Cardiac muscle cell (in vitro differentiated cells and primary cell): Measurements from ENCODE around the gene ARL6IP5. TPM values are rescaled to one million over a fixed set of nuclear protein-coding genes. Genes with fewer than 3 reads are reported as not detected.

ENCODE experiments used
- DNase-seq, 2 donors: peaks; one replicate each; pipeline versions ENCODE4 v3.0.0 to v3.0.0-alpha.2; 2010 to 2017; ENCODE audit warnings: low read depth in 1 of 2, low spot score in 1 of 2
- H3K27ac ChIP-seq: fragments of 200-600 bp; sonication (generic); 2 replicates; pipeline ENCODE4 v1.5.1; 2016
- H3K27me3 ChIP-seq: fragments of 200-600 bp; sonication (generic); 2 replicates; pipeline ENCODE4 v1.6.0; 2016; ENCODE audit warnings: control low read depth
- H3K36me3 ChIP-seq: fragments of 200-600 bp; sonication (generic); 2 replicates; pipeline ENCODE4 v1.5.1; 2016; ENCODE audit warnings: control low read depth
- H3K4me1 ChIP-seq: fragments of 200-600 bp; sonication (generic); 2 replicates; pipeline ENCODE4 v1.8.1; 2017; ENCODE audit warnings: low read depth, mild to moderate bottlenecking, mixed run types
- H3K4me3 ChIP-seq: fragments of 200-600 bp; sonication (generic); 2 replicates; pipeline ENCODE4 v1.5.1; 2016; ENCODE audit warnings: mild to moderate bottlenecking
- H3K9me3 ChIP-seq: fragments of 200-600 bp; sonication (generic); 2 replicates; pipeline ENCODE4 v1.5.1; 2017; ENCODE audit warnings: low read depth, mild to moderate bottlenecking, control low read depth
- CTCF ChIP-seq: IDR thresholded peaks from 2 replicates; pipeline ENCODE4 v1.5.1; 2012; ENCODE audit warnings: low read depth, mild to moderate bottlenecking, low read length
- polyA plus RNA-seq: library from polyadenylated mRNA; unstranded; fragments of >200 nt; fragmentation: Nextera tagmentation; extraction: Ambion mirVana; gene quantifications from 2 replicates; pipeline ENCODE4 v1.2.1, GENCODE V29; 2016
- total RNA-seq: library from RNA; depleted of rRNA; stranded (reverse); fragments of >200 nt; gene quantifications from 2 replicates; pipeline ENCODE4 v1.2.3, GENCODE V29; 2016

ARL6IP5 gene
- total and polyA plus RNA-seq, 2 experiments from 2014 or later: 83.2 to 235 TPM

DNA sequence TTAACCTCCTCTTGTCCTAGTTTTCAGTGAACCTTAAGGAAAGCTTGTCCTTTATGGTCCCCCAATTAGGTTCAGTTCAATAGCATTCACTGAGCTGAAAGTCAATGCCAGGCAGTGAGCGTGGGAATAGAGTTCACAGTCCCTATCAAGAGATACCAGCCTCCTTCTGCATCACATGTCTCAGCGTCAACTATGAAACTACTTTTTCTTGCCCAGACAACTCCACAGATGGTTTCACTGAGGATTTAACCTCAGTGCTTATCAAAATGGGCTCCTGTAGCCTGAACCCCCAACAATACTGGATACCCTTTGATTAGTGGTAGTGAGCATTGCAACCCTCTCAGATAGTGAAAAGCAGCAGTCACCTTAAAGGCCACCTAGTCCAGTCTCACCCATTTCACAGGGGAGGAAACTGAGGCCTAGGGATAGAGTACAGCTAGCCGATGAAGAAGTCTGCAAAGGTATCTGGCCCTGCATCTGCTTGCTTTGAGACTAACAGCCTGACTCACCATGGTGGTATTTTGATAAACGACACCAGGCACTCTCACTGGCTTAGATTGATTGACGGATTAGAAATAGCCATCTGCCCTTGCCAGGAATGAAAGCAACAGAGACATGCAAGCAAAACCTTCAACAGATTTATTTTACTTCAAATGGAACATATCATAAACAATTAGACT, 3.0 kb upstream of the ARL6IP5 start:
- Histone ChIP-seq H3K4me1 (peaks cover 42% of the 10 kb centered on the region), H3K4me3 (no peak overlapping the region), H3K27me3 (no peaks in the 10 kb centered on the region), H3K9me3 (no peaks in the 10 kb centered on the region), H3K36me3 (no peaks in the 10 kb centered on the region), H3K27ac (peak overlapping the region; percentile 62)
- no peak for DNase-seq
- TF ChIP-seq CTCF: no peak

DNA sequence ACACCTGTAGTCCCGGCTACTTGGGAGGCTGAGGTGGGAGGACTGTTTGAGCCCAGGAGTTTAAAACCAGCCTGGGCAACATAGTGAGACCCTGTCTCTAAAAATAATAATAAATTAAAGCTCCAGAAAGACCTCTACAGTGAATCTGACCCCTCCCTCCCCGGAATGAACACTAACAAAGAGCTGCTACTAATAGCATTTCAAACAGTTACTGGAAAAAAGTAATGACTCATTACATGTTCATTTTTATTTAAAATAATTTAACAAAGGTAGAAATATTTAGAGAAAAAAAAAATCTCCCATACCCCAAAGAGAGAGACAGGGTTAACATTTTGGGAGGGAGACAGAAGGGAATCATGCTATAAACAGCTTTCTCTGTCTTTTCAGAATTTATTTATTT, 2.4 kb upstream of the ARL6IP5 start:
- no peak for DNase-seq
- peaks cover 49% of the 10 kb centered on the region for H3K4me1 ChIP-seq
- no peaks in the 10 kb centered on the region for H3K9me3 ChIP-seq
- peak overlapping the region; percentile 62 for H3K27ac ChIP-seq
- H3K4me3 ChIP-seq: no peak overlapping the region
- no peaks in the 10 kb centered on the region for H3K27me3 ChIP-seq
- no peaks in the 10 kb centered on the region for H3K36me3 ChIP-seq
- no peak for TF ChIP-seq CTCF

DNA sequence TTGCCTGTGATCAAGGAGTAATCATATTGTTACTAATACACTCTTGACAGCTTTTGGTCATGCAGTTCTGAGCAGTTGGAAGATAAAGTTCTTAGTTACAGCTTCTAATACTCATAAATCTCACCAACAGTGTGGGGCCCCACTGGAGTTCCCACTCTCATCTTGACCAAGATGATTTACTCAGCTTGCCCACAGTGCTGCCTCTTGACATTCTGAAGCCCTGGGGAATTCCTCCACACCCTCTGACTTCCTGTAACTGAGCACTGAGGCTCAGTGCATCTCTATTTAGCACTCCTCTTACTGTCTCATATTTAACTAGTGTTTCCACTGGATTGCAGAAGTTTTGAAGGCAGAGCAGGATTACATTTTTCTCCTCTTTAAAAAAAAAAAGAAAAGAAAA, 1.9 kb upstream of the ARL6IP5 start:
- H3K9me3 ChIP-seq: no peaks in the 10 kb centered on the region
- H3K27ac ChIP-seq: peak overlapping the region; percentile 62
- no peak for TF ChIP-seq CTCF
- H3K36me3 ChIP-seq: no peaks in the 10 kb centered on the region
- H3K27me3 ChIP-seq: no peaks in the 10 kb centered on the region
- H3K4me1 ChIP-seq: peaks cover 53% of the 10 kb centered on the region
- no peak overlapping the region for H3K4me3 ChIP-seq
- DNase-seq: peak; percentile 58 to 76

- Histone ChIP-seq H3K27ac (peak overlapping the region; percentile 85), H3K4me1 (peaks cover 59% of the 10 kb centered on the region), H3K9me3 (no peaks in the 10 kb centered on the region), H3K27me3 (no peaks in the 10 kb centered on the region), H3K4me3 (peak overlapping the region; percentile 97), H3K36me3 (no peaks in the 10 kb centered on the region)
- TF ChIP-seq CTCF: no peak
- peak in 1 of 2 donors; percentile 23 for DNase-seq
These were observed 563 bp downstream of the ARL6IP5 start for GRCh38 chr3:69085168-69085832.

GRCh38 chr3:69085833-69086722, 1.3 kb downstream of the ARL6IP5 start:
- TF ChIP-seq CTCF: no peak
- Histone ChIP-seq H3K27me3 (no peaks in the 10 kb centered on the region), H3K36me3 (no peaks in the 10 kb centered on the region), H3K27ac (peak overlapping the region; percentile 85), H3K9me3 (no peaks in the 10 kb centered on the region), H3K4me1 (peaks cover 57% of the 10 kb centered on the region), H3K4me3 (peak overlapping the region; percentile 97)
- peak; percentile 63 to 95 for DNase-seq
